NCI-H2029 treated with DMSO at 0.1 percent for 48 hours (cell line): ENCODE data around the gene MPC1L.

Source experiments
- DNase-seq: peaks from one replicate; lab custom pipeline; 2025; lab: John Stamatoyannopoulos, UW

MPC1L gene

DNA sequence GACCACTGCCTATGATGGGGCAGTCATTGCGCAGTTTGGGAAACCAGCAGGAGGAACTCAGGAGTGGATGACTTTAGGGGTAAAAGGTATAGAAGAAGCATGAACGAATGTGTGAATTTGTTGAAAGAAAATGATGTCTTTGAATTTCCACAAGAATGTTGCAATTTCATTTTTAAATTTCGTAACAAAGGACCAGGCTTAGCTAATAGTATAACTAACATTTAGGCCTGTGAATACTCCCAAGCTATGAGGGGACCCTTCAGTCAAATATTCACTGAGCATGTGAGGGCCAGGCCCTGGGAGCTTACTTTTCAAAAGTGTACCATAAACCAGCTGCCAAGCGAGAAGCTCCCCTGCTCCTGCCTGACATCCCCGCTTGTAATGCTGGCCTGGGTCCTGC lies 5.3 kb downstream of the MPC1L start:
- DNase-seq: no peak

DNA sequence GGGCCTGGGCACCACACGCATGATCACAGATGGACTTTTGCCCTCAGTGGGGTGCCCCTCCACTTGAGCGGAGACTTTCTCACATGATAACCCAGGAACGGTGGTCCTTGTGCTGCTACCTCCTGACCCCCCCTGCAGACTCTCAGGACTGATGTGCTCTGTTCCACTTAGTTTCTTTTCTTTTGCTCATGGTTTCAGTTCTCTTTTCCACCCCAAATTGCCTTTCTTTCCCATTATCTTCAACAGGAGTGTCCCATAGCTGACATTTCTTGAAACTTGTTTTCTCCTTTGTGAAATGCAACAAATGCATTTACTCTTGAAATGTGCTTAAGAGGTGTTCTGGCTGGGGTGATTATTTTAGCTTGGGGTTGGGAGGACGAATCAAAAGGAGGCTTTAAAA lies 9.0 kb downstream of the MPC1L start:
- no peak for DNase-seq

DNA sequence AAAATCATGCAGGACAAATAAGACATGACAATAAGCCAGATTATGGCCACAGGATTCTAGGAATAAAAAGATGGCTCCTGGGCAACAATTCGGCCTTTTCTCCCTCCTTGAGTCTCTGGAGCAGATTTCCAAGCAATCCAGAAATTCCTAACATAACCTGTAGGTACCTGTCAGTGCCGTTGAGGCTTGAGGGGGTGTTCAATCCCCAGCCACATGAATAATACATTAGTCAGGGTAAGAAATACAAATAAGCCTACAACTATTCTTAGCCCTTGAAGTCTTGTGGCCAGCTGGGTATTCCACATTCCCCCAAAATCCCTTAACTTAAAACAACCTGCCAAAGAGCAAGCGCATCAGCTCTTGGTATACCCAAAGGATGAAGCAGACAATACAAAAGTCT lies 14.5 kb downstream of the MPC1L start:
- no peak for DNase-seq

DNA sequence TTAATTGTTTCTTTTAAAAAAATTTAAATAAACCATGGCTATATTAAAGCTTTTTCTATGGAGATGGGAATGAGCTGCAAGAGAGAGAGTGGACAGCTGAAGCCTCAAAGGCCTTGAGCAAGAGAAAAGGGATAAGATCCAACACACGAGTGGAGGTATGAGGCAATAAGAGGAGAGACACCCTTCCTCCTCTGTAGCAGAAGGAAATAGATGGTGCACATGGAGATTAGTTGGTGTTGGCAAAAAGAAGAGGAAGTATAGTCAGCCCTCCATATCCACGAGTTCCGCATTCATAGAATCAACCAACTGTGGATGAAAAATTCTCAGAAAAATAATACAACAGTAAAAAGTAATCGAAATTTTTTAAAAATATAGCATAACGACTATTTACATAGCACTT lies 20.9 kb downstream of the MPC1L start:
- no peak for DNase-seq

DNA sequence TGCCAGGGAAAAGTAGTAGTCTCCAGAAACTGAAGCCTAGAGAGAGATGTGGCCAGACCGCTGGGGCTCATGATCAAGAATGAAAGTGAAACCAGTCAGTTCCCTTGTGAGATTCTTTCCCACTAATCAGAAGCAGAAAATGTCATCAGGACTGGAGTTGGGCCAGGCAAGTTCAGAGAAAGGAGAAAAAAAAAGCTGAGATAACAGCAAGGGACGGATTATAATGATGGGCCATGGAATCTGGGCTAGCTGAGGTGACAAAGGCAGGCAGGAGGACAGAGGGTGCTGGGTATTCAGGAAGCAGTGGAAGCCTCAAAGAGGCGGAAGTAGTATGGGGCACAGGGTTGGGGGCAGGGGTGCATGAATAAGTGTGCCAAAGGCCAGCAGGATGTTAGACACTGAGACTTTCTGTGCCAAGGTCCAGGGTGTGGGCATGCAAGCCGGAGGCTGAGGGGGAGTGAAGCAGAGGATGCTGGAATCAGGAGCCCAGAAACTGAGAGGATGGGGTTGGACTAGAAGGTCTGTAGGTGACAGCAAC lies 21.7 kb downstream of the MPC1L start:
- peak; percentile 18 for DNase-seq

DNA sequence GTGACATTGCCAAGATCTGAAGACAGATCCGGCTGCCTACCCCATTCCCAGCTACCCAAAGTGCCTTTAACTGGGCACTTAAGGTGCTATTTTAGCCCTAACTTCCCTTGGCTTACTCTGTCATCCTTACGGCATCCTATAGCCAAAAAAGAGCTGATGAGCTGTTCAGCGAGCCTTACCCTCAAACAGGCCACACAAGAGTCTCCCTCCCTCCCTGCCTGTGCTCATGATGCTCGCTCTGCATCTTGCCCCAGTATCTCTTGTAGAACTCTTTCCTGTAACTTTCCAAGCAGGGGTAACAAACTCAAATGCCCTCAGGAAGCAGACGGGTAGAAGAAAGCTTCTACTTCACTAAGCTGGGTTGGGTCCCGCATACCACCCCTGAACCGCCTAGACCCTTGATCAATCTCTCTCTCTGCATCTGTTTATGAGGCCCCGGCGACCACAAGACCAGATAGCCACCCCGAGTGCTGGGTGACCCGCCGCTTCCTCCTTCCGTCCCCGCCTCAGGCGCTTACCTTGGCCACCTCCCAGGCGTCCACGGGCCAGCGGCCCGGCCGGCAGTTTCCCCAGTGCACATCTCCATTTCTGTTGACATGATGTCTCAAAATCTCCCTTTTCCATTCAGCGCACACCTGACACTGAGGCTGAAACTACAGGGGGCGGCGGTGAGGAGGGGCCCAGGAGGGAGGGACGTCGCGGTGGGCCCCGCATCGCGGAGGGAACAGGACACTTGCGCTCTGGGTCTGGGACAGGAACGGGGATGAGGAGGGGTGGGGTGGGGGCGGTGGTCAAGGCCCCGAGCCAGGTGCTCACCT lies 23.5 kb downstream of the MPC1L start:
- no peak for DNase-seq

DNA sequence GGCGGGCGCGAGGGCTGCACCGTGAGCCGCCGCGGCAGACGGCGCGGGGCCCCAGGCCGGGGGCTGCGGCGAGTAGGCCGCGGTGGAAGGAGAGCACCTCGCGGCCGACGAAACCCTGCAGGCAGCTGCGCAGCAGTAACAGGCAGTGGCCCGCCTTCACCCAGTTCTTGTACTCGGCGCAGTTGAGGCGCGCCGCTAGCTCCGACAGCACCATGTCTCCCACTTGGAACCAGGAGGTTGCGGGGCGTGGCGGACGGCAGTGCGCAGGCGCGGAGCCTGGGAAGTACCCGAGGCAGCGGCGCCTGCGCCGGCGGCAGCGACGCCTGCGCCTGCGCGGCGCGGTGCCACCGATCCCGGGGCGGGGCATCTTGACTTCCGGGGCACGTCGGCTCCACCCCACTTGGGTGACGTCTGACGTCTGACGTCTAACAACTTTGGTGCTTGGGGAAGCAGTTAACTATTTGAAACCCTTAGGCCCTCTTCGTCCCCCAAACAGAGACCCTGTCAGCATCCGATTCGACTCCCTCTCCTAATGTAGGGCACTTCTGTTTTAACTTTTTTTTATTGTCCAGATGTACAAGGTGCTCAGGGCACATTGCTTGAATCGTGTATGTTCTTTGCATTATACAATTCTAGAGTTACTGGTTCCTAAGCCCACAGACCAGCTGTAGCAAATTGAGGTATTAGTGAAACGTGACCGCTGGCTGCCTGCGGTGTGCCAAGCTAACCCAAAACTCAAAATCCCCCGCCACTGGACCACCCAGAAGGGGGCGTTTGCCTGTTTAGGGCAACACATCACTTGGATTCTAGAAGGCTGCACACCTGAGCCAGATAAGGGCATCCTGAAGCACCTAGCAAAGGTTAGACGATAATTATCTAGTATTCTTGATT lies 24.3 kb downstream of the MPC1L start, which contains the start of gene CXorf38:
Gene CXorf38, minus strand, starts transcription at position 255 of the 891 bp plus-strand sequence. Its CDS starts 41 bp downstream, at position 214.
- DNase-seq: peak; percentile 43

DNA sequence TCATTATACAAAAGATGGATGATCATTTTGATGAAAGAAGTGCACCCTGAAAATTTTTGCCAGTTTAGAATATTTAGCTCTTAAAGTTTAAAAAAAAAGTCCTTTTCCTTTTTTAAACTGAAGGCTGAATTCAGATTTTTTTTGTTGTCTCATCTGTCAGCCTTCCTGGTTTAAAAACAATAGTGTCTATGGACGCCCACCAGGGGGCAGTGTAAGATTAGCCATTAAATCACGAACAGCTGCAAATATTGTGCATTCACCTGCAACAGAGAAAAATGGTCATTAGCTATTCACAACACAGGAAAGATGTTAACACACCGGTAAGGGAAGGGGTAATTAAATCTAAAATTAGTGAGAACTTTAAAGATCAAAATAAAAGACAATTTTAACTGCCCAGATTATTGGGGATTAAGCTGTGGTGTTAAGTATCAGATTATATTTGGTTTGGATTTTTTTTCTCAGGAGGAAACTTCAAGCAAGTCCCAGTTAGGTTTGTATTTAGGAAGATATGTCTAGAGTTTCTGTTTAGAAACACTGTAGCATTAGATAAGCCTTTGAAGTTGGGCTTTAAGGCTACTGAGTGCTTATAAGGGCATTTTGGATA lies 28.5 kb downstream of the MPC1L start:
- DNase-seq: peak; percentile 37

DNA sequence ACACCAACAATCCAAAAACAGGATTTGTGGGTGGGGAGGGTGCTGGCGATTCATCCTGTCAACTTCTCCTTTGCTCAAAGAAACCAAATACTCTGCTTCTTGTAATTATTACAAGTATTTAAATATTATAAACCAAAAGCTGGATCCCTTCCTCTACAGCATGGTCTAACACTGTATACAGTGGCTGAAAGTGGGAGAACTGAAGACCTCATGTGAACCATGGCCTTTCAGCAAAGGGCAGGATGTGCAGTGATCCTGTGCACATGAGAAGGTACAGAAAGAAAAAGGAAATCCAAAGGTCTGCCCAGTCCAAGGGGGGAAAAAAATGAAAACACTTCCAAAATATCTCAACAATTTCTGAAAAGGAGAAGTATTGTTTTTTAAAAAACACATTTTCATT lies 29.4 kb downstream of the MPC1L start:
- no peak for DNase-seq

DNA sequence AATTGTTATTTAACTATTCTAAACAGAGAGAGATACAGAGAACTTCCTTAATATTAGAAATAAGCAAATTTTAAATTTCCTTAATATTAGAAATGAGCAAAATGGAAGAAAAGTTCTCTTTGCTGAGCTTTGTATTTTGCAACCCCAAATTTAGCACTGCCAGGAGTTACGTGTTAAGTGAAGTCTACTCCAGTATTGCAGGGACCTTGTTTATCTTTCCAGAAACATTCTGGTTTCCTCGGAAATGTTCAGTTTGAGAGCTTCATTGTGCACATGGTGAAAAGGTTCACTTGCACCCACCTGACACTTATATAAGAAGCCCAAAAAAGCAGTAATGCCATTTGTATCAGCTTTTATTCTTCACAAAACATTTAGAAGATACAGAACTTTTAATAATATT lies 30.3 kb downstream of the MPC1L start:
- no peak for DNase-seq

DNA sequence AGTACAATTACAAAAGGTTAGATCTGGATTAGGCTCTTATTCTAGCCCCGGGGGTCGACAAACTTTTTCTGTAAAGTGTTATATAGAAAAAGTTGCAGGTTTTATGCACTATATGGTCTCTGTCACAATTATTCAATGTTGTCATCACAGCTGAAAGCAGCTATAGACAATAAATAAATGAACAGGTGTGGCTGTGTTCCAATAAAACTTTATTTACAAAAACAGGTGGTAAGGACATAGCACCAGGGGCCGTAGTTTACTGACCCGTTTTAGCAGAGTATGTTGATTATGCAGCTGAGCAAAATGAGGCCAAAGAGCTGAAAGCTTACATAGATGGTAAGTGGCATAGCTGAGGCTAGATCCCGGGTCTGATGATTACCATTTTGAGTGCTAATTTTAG lies 37.2 kb downstream of the MPC1L start:
- no peak for DNase-seq

DNA sequence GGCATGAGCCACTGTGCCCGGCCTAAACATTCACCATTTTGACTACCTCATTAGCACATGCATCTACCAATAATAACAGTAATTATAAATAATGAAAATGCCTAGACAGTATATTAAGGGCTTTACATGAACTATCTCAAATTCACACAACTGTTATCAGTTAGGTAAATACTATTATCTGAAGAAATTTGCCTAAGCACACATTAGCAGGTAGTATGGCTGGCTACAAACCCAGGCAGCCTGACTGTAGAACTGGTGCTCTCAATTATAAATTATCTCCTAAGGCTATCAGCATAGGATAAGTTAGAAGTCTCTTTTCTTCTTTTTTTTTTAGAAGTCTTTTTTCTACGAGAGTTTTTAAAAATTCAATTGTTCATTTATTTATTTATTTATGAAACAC lies 38.3 kb downstream of the MPC1L start:
- DNase-seq: no peak

DNA sequence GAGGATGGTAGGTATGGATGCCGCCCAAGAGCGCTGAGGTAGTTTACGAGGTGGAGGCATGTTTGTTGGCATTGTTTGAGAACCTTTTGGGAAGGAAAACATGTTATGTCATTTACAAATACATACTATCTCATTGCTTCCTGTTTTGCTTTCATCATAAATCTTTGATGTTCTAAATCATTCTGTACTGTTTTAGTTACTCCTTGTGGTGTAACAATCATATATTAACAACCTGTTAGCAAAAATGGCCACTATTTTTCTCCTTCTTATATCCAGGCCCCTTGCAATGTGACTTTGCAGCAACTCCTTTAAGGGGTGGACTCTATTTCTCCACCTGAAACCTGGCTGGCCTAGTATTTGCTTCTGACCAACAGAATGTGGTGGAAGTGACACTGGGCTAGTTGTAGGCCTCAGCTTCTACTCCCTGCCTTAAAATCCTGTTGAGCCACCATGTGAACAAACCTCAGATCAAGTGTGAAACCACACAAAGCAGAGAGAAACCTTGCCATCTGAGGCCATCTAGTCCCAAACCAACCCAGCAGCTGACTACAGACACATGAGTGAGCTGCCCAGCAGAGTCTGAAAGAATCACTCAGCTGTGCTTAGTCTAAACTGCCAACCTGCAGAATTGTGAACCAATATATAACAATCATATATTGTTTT lies 40.0 kb downstream of the MPC1L start:
- no peak for DNase-seq

DNA sequence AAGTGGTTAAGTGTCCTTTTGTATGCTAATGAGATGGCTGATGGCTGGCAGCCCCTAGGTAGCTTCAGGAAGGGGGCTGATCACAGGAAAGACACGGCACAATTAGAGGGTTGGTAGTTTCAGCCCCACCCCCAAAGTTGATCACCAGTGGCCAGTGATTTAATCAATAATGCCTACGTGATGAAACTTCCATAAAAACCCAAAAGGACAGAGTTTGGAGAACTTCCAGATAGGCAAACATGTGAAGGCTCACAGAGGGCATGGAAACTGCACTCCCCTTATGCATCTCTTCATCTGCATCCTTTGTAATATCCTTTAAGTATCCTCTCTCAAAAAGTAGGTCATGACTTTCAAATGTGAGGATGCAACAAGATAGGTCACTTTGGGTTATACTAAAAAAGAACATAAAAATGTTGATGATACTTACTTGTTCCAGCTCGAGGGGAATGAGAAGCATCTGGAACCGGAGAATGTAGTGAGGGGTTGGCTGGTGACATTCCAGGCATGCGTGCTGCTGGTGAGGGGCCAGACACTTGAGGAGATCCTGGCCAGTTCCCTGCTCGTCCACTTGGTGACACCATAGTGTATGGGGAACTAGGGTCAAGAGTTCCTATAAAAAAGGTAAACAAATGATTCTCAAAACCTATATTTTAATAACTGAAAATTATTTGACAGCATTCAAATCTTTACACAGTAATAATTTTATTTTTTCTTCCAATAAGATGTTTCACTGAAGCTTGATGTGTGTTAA lies 40.8 kb downstream of the MPC1L start:
- no peak for DNase-seq

DNA sequence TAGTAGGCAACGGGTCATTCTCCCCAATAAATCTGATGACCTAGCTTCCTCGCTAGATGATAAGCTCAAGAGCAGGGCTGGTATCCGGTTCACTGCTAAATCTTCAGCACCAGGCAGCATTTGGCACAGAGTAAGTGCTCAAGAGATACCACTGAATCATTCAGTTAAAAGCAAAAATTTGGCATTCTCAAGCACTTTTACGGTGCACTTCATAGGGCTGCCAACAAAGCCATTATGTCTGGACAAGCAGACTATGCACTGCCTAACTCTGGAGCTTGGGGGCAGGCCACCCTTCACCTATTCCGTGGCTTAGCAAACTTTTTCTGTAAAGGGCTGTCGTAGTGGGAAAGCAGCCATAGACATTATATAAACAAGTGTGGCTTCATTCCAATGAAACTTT lies 47.9 kb downstream of the MPC1L start:
- DNase-seq: peak; percentile 2
